ENCODE data around the gene KIAA0319L.
"Not testable (repeated sequence)": the region's sequence is repeated elsewhere in the genome, so short reads cannot be mapped to it uniquely, and the experiment has no call there.

The KIAA0319L gene

GRCh38 chr1:35580949-35581388 is 23.8 kb upstream of the KIAA0319L start:
- DNase-seq: no peak

GRCh38 chr1:35577071-35577998 is 20.1 kb upstream of the KIAA0319L start:
- no peak for DNase-seq

- DNase-seq: not testable (repeated sequence)
These were observed 19.5 kb upstream of the KIAA0319L start for GRCh38 chr1:35576766-35577070.

- DNase-seq: no peak
These were observed 19.0 kb upstream of the KIAA0319L start for GRCh38 chr1:35576061-35576765.

- DNase-seq: no peak
These were observed 18.3 kb upstream of the KIAA0319L start for GRCh38 chr1:35575416-35575958.

- no peak for DNase-seq
These were observed 17.6 kb upstream of the KIAA0319L start for GRCh38 chr1:35574655-35575415.

GRCh38 chr1:35574125-35574654 is 17.0 kb upstream of the KIAA0319L start:
- DNase-seq: no peak

- no peak for DNase-seq
These were observed 16.3 kb upstream of the KIAA0319L start, which contains the start of gene TFAP2E for GRCh38 chr1:35573198-35574124. Gene TFAP2E (plus strand): TSS chr1:35573314. CDS start chr1:35573578, 264 bp downstream.

GRCh38 chr1:35572296-35572695 is 15.1 kb upstream of the KIAA0319L start:
- no peak for DNase-seq

- no peak for DNase-seq
These were observed 14.1 kb upstream of the KIAA0319L start for GRCh38 chr1:35571263-35571662.

GRCh38 chr1:35570589-35571137 is 13.5 kb upstream of the KIAA0319L start:
- DNase-seq: no peak

GRCh38 chr1:35569936-35570335 is 12.7 kb upstream of the KIAA0319L start:
- no peak for DNase-seq

GRCh38 chr1:35568975-35569395 is 11.8 kb upstream of the KIAA0319L start:
- peak; percentile 61 for DNase-seq

GRCh38 chr1:35567947-35568558 is 10.8 kb upstream of the KIAA0319L start:
- DNase-seq: no peak

- no peak for DNase-seq
These were observed 8.5 kb upstream of the KIAA0319L start for GRCh38 chr1:35565742-35566133.

- DNase-seq: no peak
These were observed 7.9 kb upstream of the KIAA0319L start for GRCh38 chr1:35564884-35565741.

GRCh38 chr1:35564037-35564883 is 7.1 kb upstream of the KIAA0319L start:
- peak; percentile 64 for DNase-seq

- no peak for DNase-seq
These were observed 6.0 kb upstream of the KIAA0319L start for GRCh38 chr1:35563166-35563565.

Measured in fibroblast of skin of abdomen (primary cell).